Neural progenitor cell (in vitro differentiated cells): Measurements from ENCODE around the gene RGCC. TPM values are rescaled to one million over a fixed set of nuclear protein-coding genes. Genes with fewer than 3 reads are reported as not detected.

Source experiments
- DNase-seq: peaks from one replicate; pipeline ENCODE4 v3.0.0-alpha.2; 2016; ENCODE audit warnings: low spot score
- H2AFZ ChIP-seq: fragments of 200-600 bp; sonication (generic); replicated peaks from 2 replicates; pipeline ENCODE4 v1.6.1; 2016; ENCODE audit warnings: antibody characterized with exemption
- H3F3A ChIP-seq: fragments of 200-600 bp; sonication (generic); 2 replicates; pipeline ENCODE4 v1.6.1; 2016; ENCODE audit warnings: antibody characterized with exemption, low read depth
- H3K27ac ChIP-seq: fragments of 200-600 bp; sonication (generic); 2 replicates; pipeline ENCODE4 v1.5.1; 2016; ENCODE audit warnings: mild to moderate bottlenecking
- H3K27me3 ChIP-seq: fragments of 200-600 bp; sonication (generic); 2 replicates; pipeline ENCODE4 v1.6.1; 2016; ENCODE audit warnings: mild to moderate bottlenecking, moderate library complexity
- H3K36me3 ChIP-seq: fragments of 200-600 bp; sonication (generic); 2 replicates; pipeline ENCODE4 v1.5.1; 2016
- H3K4me1 ChIP-seq: fragments of 200-600 bp; sonication (generic); 2 replicates; pipeline ENCODE4 v1.6.1; 2016; ENCODE audit warnings: mixed run types
- H3K4me2 ChIP-seq: fragments of 200-600 bp; sonication (generic); 2 replicates; pipeline ENCODE4 v1.6.1; 2016
- H3K4me3 ChIP-seq: fragments of 200-600 bp; sonication (generic); 2 replicates; pipeline ENCODE4 v1.5.1; 2016
- H3K79me2 ChIP-seq: fragments of 200-600 bp; sonication (generic); 2 replicates; pipeline ENCODE4 v1.6.1; 2016; ENCODE audit warnings: low read depth
- H3K9ac ChIP-seq: fragments of 200-600 bp; sonication (generic); 2 replicates; pipeline ENCODE4 v1.6.1; 2016
- H3K9me3 ChIP-seq: fragments of 200-600 bp; sonication (generic); 2 replicates; pipeline ENCODE4 v1.5.1; 2016; ENCODE audit warnings: low read depth
- H4K20me1 ChIP-seq: fragments of 200-600 bp; sonication (generic); 2 replicates; pipeline ENCODE4 v1.6.1; 2016; ENCODE audit warnings: low read depth
- H3K27ac Mint-ChIP-seq: 3 replicates; pipeline ENCODE4 v1.8.0; 2021; ENCODE audit warnings: mixed read lengths
- H3K27me3 Mint-ChIP-seq: 2 replicates; pipeline ENCODE4 v1.8.0; 2022; ENCODE audit warnings: low read depth, mild to moderate bottlenecking, inconsistent platforms, moderate library complexity, mixed read lengths; ENCODE audit not compliant: insufficient read depth
- H3K36me3 Mint-ChIP-seq: 3 replicates; pipeline ENCODE4 v1.8.0; 2021; ENCODE audit warnings: mixed read lengths
- H3K4me1 Mint-ChIP-seq: 3 replicates; pipeline ENCODE4 v1.8.0; 2021; ENCODE audit warnings: mixed read lengths
- H3K4me3 Mint-ChIP-seq: 3 replicates; pipeline ENCODE4 v1.8.0; 2021; ENCODE audit warnings: mild to moderate bottlenecking, moderate library complexity, mixed read lengths
- H3K9me3 Mint-ChIP-seq: 3 replicates; pipeline ENCODE4 v1.8.0; 2020; ENCODE audit warnings: mixed read lengths
- EZH2 ChIP-seq: fragments of 200-600 bp; sonication (generic); IDR thresholded peaks from 2 replicates; pipeline ENCODE4 v1.6.1; 2017; ENCODE audit warnings: antibody characterized with exemption, mild to moderate bottlenecking, moderate library complexity
- EZH2phosphoT487 ChIP-seq: fragments of 200-600 bp; sonication (generic); IDR thresholded peaks from 2 replicates; pipeline ENCODE4 v1.6.1; 2017; ENCODE audit warnings: antibody characterized with exemption
- total RNA-seq: library from RNA; depleted of rRNA; stranded (reverse); fragments of >200 nt; gene quantifications from 2 replicates; pipeline ENCODE4 v1.2.3, GENCODE V29; 2015; ENCODE audit warnings: low replicate concordance
- TF ChIP-seq, protein P1 (sequence below): fragments of 200-600 bp; sonication (generic); IDR thresholded peaks from 2 replicates; pipeline ENCODE4 v1.5.1; 2017; ENCODE audit warnings: antibody characterized with exemption, mild to moderate bottlenecking

Gene RGCC
- total RNA-seq, 1 donor from 2014 or later = not detected

DNA sequence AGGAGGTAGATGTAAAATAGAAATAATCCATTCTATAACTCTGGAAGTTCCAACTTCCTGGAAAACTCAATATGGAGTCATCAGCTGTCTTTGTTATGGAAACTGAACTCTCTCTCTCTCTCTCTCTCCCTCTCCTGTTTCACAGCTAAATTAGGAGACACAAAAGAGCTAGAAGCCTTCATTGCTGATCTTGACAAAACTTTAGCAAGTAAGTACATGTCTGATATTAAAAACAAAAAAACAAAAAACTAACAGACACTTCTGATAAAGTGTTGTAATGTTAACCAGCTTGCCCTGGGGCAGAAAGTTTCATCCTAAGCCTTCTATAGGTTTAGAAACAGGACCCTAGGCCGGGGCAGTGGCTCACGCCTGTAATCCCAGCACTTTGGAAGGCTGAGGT is 11.3 kb downstream of the RGCC start:
- no peak overlapping the region for H3K27ac ChIP-seq
- no peak overlapping the region for H2AFZ ChIP-seq
- Mint-ChIP-seq H3K36me3 (peaks cover 9% of the 10 kb centered on the region), H3K4me1 (no peaks in the 10 kb centered on the region), H3K4me3 (no peak overlapping the region), H3K9me3 (no peaks in the 10 kb centered on the region), H3K27ac (no peak overlapping the region), H3K27me3 (peaks cover 2% of the 10 kb centered on the region)
- H3K9me3 ChIP-seq = no peaks in the 10 kb centered on the region
- no peaks in the 10 kb centered on the region for H3F3A ChIP-seq
- TF ChIP-seq EZH2phosphoT487 = no peak
- TF ChIP-seq, protein P1, sequence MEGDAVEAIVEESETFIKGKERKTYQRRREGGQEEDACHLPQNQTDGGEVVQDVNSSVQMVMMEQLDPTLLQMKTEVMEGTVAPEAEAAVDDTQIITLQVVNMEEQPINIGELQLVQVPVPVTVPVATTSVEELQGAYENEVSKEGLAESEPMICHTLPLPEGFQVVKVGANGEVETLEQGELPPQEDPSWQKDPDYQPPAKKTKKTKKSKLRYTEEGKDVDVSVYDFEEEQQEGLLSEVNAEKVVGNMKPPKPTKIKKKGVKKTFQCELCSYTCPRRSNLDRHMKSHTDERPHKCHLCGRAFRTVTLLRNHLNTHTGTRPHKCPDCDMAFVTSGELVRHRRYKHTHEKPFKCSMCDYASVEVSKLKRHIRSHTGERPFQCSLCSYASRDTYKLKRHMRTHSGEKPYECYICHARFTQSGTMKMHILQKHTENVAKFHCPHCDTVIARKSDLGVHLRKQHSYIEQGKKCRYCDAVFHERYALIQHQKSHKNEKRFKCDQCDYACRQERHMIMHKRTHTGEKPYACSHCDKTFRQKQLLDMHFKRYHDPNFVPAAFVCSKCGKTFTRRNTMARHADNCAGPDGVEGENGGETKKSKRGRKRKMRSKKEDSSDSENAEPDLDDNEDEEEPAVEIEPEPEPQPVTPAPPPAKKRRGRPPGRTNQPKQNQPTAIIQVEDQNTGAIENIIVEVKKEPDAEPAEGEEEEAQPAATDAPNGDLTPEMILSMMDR = no peak
- TF ChIP-seq EZH2 = no peak
- H3K4me1 ChIP-seq = no peaks in the 10 kb centered on the region
- no peak overlapping the region for H3K4me2 ChIP-seq
- H3K36me3 ChIP-seq = no peaks in the 10 kb centered on the region
- no peak overlapping the region for H3K9ac ChIP-seq
- no peak overlapping the region for H3K4me3 ChIP-seq
- no peaks in the 10 kb centered on the region for H3K27me3 ChIP-seq
- no peak for DNase-seq
- H3K79me2 ChIP-seq = no peaks in the 10 kb centered on the region
- H4K20me1 ChIP-seq = no peaks in the 10 kb centered on the region

DNA sequence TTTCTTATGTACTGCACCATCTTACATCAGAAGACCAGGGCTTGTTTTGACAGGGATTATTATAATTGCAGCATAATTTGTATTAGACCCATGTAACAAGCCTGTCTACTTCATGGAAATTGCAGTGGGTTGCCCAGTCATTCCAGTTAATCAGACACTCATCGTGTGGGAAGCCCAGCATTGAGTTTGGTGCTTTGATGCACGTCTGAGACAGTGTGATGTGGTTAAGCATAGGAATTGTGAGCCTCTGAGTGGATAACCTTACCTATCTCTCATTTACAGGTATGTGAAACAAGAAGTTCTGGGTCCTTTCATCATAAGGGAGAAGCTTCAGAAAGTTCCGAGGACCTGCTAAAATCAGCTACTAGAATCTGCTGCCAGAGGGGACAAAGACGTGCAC is 12.8 kb downstream of the RGCC start:
- no peak overlapping the region for H2AFZ ChIP-seq
- no peaks in the 10 kb centered on the region for H3K9me3 ChIP-seq
- H3F3A ChIP-seq = no peaks in the 10 kb centered on the region
- H3K27me3 Mint-ChIP-seq = no peaks in the 10 kb centered on the region
- no peak overlapping the region for H3K9ac ChIP-seq
- H3K4me3 Mint-ChIP-seq = no peak overlapping the region
- H3K4me1 ChIP-seq = no peaks in the 10 kb centered on the region
- no peak overlapping the region for H3K27ac Mint-ChIP-seq
- H3K27me3 ChIP-seq = no peaks in the 10 kb centered on the region
- no peaks in the 10 kb centered on the region for H3K36me3 ChIP-seq
- H3K4me2 ChIP-seq = no peak overlapping the region
- no peaks in the 10 kb centered on the region for H4K20me1 ChIP-seq
- H3K27ac ChIP-seq = no peak overlapping the region
- TF ChIP-seq, protein P1 = no peak
- TF ChIP-seq EZH2 = no peak
- no peak for TF ChIP-seq EZH2phosphoT487
- no peak for DNase-seq
- H3K4me3 ChIP-seq = no peak overlapping the region
- H3K9me3 Mint-ChIP-seq = peaks cover under 1% of the 10 kb centered on the region
- no peaks in the 10 kb centered on the region for H3K4me1 Mint-ChIP-seq
- no peaks in the 10 kb centered on the region for H3K79me2 ChIP-seq
- peaks cover 9% of the 10 kb centered on the region for H3K36me3 Mint-ChIP-seq

DNA sequence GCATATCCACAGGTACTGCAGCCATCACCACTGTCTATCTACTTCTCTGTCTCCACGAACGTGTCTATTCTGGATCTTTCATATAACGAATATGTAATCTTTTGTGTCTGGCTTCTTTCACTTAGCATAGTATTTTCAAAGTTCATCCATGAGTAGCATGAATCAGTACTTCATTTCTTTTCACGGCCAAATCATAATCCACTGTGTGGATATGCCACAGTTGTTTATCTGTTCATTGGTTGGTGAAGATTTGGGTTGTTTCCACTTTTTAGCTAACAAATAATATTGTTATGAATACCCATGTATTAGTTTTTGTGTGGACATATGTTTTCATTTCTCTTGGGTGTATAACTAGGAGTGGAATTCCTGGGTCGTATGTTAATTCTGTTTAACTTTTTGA is 14.4 kb downstream of the RGCC start:
- no peaks in the 10 kb centered on the region for H3K79me2 ChIP-seq
- no peak overlapping the region for H3K4me2 ChIP-seq
- no peak overlapping the region for H3K27ac ChIP-seq
- H3K9me3 Mint-ChIP-seq = peaks cover 10% of the 10 kb centered on the region
- H3K4me3 ChIP-seq = no peak overlapping the region
- no peaks in the 10 kb centered on the region for H3K9me3 ChIP-seq
- H3K9ac ChIP-seq = no peak overlapping the region
- no peaks in the 10 kb centered on the region for H3F3A ChIP-seq
- no peak overlapping the region for H3K4me3 Mint-ChIP-seq
- no peak overlapping the region for H2AFZ ChIP-seq
- TF ChIP-seq EZH2 (no peak), EZH2phosphoT487 (no peak)
- TF ChIP-seq, protein P1 = no peak
- H3K36me3 ChIP-seq = no peaks in the 10 kb centered on the region
- no peak for DNase-seq
- H3K4me1 Mint-ChIP-seq = no peaks in the 10 kb centered on the region
- peaks cover 2% of the 10 kb centered on the region for H3K27me3 Mint-ChIP-seq
- no peaks in the 10 kb centered on the region for H4K20me1 ChIP-seq
- no peaks in the 10 kb centered on the region for H3K27me3 ChIP-seq
- H3K27ac Mint-ChIP-seq = no peak overlapping the region
- no peaks in the 10 kb centered on the region for H3K4me1 ChIP-seq
- H3K36me3 Mint-ChIP-seq = peaks cover 6% of the 10 kb centered on the region

DNA sequence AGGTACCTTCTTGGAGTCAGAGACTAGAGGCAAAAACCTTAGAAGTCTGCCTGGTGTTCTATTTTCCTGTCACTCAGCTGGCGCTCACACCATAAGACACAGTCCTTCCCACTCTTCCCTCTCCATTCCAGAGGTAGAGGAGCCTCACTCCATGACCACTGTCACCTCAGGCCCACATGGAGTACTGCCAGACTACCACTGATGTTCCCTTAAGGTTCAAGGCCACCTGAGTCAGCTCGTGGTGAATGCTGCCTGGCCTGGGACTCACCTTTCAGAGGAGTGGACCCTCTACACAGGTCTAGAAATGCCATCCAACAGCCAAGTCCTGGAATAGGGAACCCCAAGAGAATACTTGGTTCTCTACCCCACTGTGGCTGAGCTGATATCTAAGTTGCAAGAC is 29.9 kb downstream of the RGCC start:
- Histone ChIP-seq H3F3A (no peaks in the 10 kb centered on the region), H3K9ac (no peak overlapping the region), H3K4me2 (no peak overlapping the region), H3K36me3 (no peaks in the 10 kb centered on the region), H3K79me2 (no peaks in the 10 kb centered on the region), H3K4me1 (no peaks in the 10 kb centered on the region), H3K27me3 (no peaks in the 10 kb centered on the region), H4K20me1 (no peaks in the 10 kb centered on the region), H3K4me3 (no peak overlapping the region), H3K27ac (no peak overlapping the region), H2AFZ (no peak overlapping the region), H3K9me3 (no peaks in the 10 kb centered on the region)
- Mint-ChIP-seq H3K9me3 (peaks cover 17% of the 10 kb centered on the region), H3K27ac (no peak overlapping the region), H3K36me3 (no peaks in the 10 kb centered on the region), H3K4me1 (no peaks in the 10 kb centered on the region), H3K4me3 (no peak overlapping the region), H3K27me3 (peaks cover 4% of the 10 kb centered on the region)
- TF ChIP-seq EZH2phosphoT487 = no peak
- TF ChIP-seq, protein P1 = no peak
- no peak for TF ChIP-seq EZH2
- no peak for DNase-seq
